HG03060 (cell line): Measurements from ENCODE around the gene GPR34.

Source experiments
- ATAC-seq: cut with Tn5 transposase; IDR thresholded peaks from one replicate; pipeline ENCODE4 v1.9.1; 2021; ENCODE audit warnings: low read depth, moderate number of reproducible peaks; ENCODE audit not compliant: unreplicated experiment

The GPR34 gene

GRCh38 chrX:41730081-41730480 is 41.3 kb downstream of the GPR34 start:
- ATAC-seq: no peak

GRCh38 chrX:41732260-41732659 is 43.5 kb downstream of the GPR34 start:
- no peak for ATAC-seq

DNA sequence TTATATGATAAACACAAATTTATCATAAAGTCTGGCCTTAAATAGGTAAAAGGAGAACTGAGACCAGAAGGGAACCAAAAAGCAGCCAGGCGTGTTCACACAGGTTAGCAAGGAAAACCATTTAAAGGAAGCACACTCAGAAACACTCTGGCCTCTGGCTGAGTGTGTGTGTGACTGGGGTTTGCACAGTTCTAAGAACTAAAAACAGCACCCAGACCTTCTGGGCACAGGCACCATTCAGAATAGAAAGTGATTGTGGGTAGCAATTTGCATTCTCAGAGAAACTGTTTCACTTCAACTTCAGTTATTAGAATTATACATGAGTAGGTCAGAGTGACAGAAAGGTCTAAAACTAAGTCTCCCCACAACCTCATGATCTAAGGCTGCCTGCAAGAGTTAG is 45.2 kb downstream of the GPR34 start:
- peak; percentile 93 for ATAC-seq

GRCh38 chrX:41734530-41734929 is 45.8 kb downstream of the GPR34 start:
- no peak for ATAC-seq

DNA sequence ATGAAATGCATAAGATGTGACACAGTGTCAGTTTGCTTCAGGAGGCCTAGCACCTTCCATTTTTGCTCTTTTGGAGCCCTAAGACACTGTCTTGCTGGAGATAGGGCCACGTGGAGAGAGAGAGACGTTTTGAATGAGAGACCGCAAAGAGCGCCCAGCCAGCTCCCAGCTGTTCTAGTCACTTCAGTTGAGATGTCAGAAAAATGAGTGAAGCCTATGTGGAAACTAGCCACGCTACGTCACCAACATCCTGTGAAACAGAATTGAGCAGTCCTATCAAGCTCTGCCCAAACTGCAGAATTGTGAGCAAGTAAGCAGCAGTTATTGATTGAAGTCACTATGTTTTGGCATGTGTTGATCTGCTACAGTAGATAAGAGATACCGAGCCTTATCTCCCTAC is 48.3 kb downstream of the GPR34 start:
- ATAC-seq: no peak

GRCh38 chrX:41739871-41740270 is 51.1 kb downstream of the GPR34 start:
- ATAC-seq: no peak
